Central memory CD8-positive, alpha-beta T cell (primary cell): ENCODE data around the gene HYAL3.
A peak's percentile ranks its signal among the peaks of the same experiment; 100 is the strongest.
"Not testable (repeated sequence)": the region's sequence is repeated elsewhere in the genome, so short reads cannot be mapped to it uniquely, and the experiment has no call there.

Experiments used
- ATAC-seq: fragments of 150-1000 bp; cut with Tn5 transposase; replicated peaks from 2 replicates; pipeline ENCODE4 v1.10.0; 2022; ENCODE audit warnings: mild to moderate bottlenecking, moderate FRiP score, moderate number of reproducible peaks; ENCODE audit not compliant: poor library complexity, severe bottlenecking; ENCODE audit errors: extremely low read depth
- DNase-seq, 2 donors: peaks; one replicate each; pipeline ENCODE4 v3.0.0; 2021; ENCODE audit warnings: low spot score in 2 of 2
- H3K27ac Mint-ChIP-seq: one replicate; pipeline ENCODE4 v1.8.0; 2022; ENCODE audit warnings: low read depth, mild to moderate bottlenecking, moderate library complexity, mixed read lengths
- H3K27me3 Mint-ChIP-seq: one replicate; pipeline ENCODE4 v1.8.0; 2022; ENCODE audit warnings: mixed read lengths
- H3K36me3 Mint-ChIP-seq: one replicate; pipeline ENCODE4 v1.8.0; 2022; ENCODE audit warnings: mild to moderate bottlenecking, moderate library complexity, mixed read lengths; ENCODE audit not compliant: insufficient read depth
- H3K4me1 Mint-ChIP-seq: one replicate; pipeline ENCODE4 v1.8.0; 2022; ENCODE audit warnings: mixed read lengths
- H3K4me3 Mint-ChIP-seq: one replicate; pipeline ENCODE4 v1.8.0; 2022; ENCODE audit warnings: mild to moderate bottlenecking, moderate library complexity, mixed read lengths
- H3K9me3 Mint-ChIP-seq: one replicate; pipeline ENCODE4 v1.8.0; 2022; ENCODE audit warnings: mixed read lengths

HYAL3 gene

DNA sequence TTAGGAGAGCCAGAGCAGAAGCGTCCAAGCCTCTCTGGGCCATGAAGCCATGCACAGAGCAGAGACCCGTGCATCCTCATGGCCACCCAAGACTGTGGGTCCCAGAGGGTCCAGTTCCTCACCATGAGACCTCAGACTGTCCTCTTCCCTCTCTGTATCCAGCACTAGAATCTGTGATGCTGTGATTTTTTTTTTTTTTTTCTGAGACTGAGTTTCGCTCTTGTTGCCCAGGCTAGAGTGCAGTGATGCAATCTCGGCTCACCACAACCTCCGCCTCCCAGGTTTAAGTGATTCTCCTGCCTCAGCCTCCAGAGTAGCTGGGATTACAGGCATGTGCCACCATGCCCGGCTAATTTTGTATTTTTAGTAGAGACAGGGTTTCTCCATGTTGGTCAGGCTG, 54.4 kb downstream of the HYAL3 start:
- ATAC-seq, DNase-seq, H3K9me3 Mint-ChIP-seq, H3K27ac Mint-ChIP-seq, H3K27me3 Mint-ChIP-seq: not testable (repeated sequence)
- peaks cover 35% of the 10 kb centered on the region for H3K36me3 Mint-ChIP-seq
- H3K4me3 Mint-ChIP-seq = peak overlapping the region; percentile 79
- peaks cover 67% of the 10 kb centered on the region for H3K4me1 Mint-ChIP-seq

DNA sequence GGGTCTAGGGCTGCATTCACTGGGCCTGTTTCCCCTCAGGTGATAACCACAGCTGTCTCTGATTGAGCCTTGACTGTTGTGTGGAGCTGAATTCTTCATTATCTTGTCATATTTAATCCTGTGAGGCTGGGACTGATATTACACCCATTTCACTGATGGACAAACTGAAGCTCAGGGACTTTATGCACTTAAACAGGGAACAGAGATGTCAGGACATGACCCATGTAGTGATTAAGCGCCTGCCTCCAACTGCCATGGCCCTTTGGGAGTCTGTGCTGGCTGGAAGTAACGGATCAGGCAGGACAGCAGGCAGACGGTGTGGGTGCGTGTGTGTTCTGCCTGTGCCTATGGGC, 55.7 kb downstream of the HYAL3 start:
- Mint-ChIP-seq H3K9me3 (no peaks in the 10 kb centered on the region), H3K27ac (peak overlapping the region; percentile 88), H3K4me1 (peaks cover 78% of the 10 kb centered on the region), H3K36me3 (peaks cover 34% of the 10 kb centered on the region), H3K4me3 (peak overlapping the region; percentile 80), H3K27me3 (no peaks in the 10 kb centered on the region)
- ATAC-seq = no peak
- no peak for DNase-seq

DNA sequence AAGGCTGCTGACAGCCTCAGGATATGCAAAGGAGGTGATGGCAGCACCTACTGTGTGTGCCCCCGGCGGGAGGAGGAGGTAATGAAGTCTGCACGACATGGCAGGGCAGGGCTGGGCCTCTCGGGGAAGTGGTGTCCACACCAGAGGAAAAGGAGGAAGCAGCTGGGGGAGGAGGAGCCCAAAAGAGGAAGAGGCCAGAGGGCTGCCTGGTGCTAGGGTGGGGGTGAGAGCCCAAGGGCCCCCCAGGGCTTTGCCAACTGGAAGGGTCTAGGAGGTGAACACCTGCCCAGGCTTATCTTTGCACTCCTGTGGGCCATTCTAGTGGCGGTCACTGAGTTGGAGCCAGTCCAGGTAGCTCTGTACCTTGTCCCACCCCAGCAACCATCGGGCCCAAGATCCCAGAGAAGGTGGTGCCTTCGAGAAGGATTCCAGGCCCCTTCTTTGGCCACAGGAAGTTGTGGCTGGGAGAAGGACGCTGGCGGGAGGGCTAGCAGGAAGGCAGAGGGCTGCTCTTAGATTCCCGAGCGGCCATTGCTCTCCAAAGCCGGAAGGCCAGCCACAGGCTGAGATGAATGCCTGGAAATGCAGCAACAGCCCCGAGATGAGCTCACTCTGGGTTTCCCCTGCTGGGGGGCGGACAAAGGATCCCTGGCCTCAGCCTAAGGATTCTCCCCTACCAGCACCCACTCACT, 56.2 kb downstream of the HYAL3 start:
- Mint-ChIP-seq H3K4me3 (peak overlapping the region; percentile 80), H3K36me3 (peaks cover 37% of the 10 kb centered on the region), H3K27me3 (no peaks in the 10 kb centered on the region), H3K9me3 (no peaks in the 10 kb centered on the region), H3K4me1 (peaks cover 79% of the 10 kb centered on the region), H3K27ac (peak overlapping the region; percentile 88)
- ATAC-seq (no peak), DNase-seq (peak in 1 of 2 donors; percentile 19)
